HG03280 (cell line): Measurements from ENCODE around the gene PPY.
"Not testable (repeated sequence)": the region's sequence is repeated elsewhere in the genome, so short reads cannot be mapped to it uniquely, and the experiment has no call there.

Experiments
- ATAC-seq: cut with Tn5 transposase; IDR thresholded peaks from one replicate; pipeline ENCODE4 v1.9.1; 2021; ENCODE audit warnings: mild to moderate bottlenecking, moderate library complexity; ENCODE audit not compliant: unreplicated experiment

Gene PPY

GRCh38 chr17:43966276-43966675 is 24.0 kb upstream of the PPY start:
- ATAC-seq: no peak

- ATAC-seq: no peak
Observed at GRCh38 chr17:43962479-43962878, 20.2 kb upstream of the PPY start.

- no peak for ATAC-seq
Observed at GRCh38 chr17:43961954-43962353, 19.7 kb upstream of the PPY start.

- not testable (repeated sequence) for ATAC-seq
Observed at GRCh38 chr17:43961292-43961691, 19.0 kb upstream of the PPY start.

GRCh38 chr17:43958748-43959352 is 16.6 kb upstream of the PPY start:
- no peak for ATAC-seq

GRCh38 chr17:43956222-43956621 is 13.9 kb upstream of the PPY start:
- ATAC-seq: no peak

- no peak for ATAC-seq
Observed at GRCh38 chr17:43953746-43954145, 11.5 kb upstream of the PPY start, which contains the start of gene PYY. PYY (minus strand) TSS chr17:43953940; CDS start chr17:43953483, 457 bp downstream.

GRCh38 chr17:43952724-43953666 is 10.7 kb upstream of the PPY start:
- ATAC-seq: no peak

GRCh38 chr17:43952351-43952723 is 10.1 kb upstream of the PPY start:
- no peak for ATAC-seq

GRCh38 chr17:43951750-43952149 is 9.5 kb upstream of the PPY start:
- no peak for ATAC-seq

GRCh38 chr17:43950554-43950953 is 8.3 kb upstream of the PPY start:
- ATAC-seq: no peak

GRCh38 chr17:43949781-43950180 is 7.5 kb upstream of the PPY start:
- ATAC-seq: no peak

- ATAC-seq: no peak
Observed at GRCh38 chr17:43946781-43947180, 4.5 kb upstream of the PPY start.

- no peak for ATAC-seq
Observed at GRCh38 chr17:43945074-43945829, 3.0 kb upstream of the PPY start.

- no peak for ATAC-seq
Observed at GRCh38 chr17:43940630-43941029, 1.6 kb downstream of the PPY start.

GRCh38 chr17:43939886-43940285 is 2.4 kb downstream of the PPY start:
- no peak for ATAC-seq

- ATAC-seq: not testable (repeated sequence)
Observed at GRCh38 chr17:43939452-43939851, 2.8 kb downstream of the PPY start.

- ATAC-seq: no peak
Observed at GRCh38 chr17:43938838-43939182, 3.5 kb downstream of the PPY start.

- ATAC-seq: no peak
Observed at GRCh38 chr17:43936434-43936833, 5.8 kb downstream of the PPY start.

- no peak for ATAC-seq
Observed at GRCh38 chr17:43935926-43936261, 6.4 kb downstream of the PPY start.

- no peak for ATAC-seq
Observed at GRCh38 chr17:43935204-43935925, 6.9 kb downstream of the PPY start.
